ENCODE results near the gene MESP1.

The MESP1 gene

GRCh38 chr15:89761009-89761831, 10.2 kb upstream of the MESP1 start:
- in situ Hi-C loops (cut with MboI; ENCODE audit: low sequenced_read_pairs): loop anchor here (25.0 kb wide), 1 partner anchor 101 kb away; no protein-coding TSS in a partner anchor

GRCh38 chr15:89760303-89761008, 9.4 kb upstream of the MESP1 start:
- in situ Hi-C loops (cut with MboI; ENCODE audit: low sequenced_read_pairs): loop anchor here (25.0 kb wide), 1 partner anchor 102 kb away; no protein-coding TSS in a partner anchor

GRCh38 chr15:89759835-89760234, 8.8 kb upstream of the MESP1 start:
- in situ Hi-C loops (cut with MboI; ENCODE audit: low sequenced_read_pairs): loop anchor here (25.0 kb wide), 1 partner anchor 102 kb away; no protein-coding TSS in a partner anchor

DNA sequence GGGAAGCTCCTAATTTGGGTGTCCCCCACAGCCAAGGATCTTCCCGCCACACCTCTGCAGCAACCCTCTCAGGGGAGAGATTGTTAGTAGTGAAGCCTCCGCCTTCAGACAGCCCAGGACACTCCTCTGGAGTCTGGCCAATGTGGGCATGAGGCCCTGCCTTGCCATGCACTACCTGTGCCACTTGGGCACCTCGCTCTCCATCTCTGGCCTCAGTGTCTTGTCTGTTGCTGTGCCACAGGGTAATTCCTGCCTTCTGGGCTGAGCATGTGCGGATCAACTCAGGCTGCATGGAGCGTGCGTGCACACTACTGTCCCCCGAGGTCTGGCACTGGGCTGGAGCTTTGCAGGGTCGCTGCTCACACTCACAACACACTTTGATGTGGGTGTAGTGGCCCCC, 7.9 kb upstream of the MESP1 start:
- in situ Hi-C loops (cut with MboI; ENCODE audit: low sequenced_read_pairs): loop anchor here (25.0 kb wide), 1 partner anchor 103 kb away; no protein-coding TSS in a partner anchor

GRCh38 chr15:89758283-89758682, 7.2 kb upstream of the MESP1 start:
- in situ Hi-C loops (cut with MboI; ENCODE audit: low sequenced_read_pairs): loop anchor here (25.0 kb wide), 1 partner anchor 104 kb away; no protein-coding TSS in a partner anchor

GRCh38 chr15:89756897-89757296, 5.8 kb upstream of the MESP1 start:
- in situ Hi-C loops (cut with MboI; ENCODE audit: low sequenced_read_pairs): loop anchor here (25.0 kb wide), 1 partner anchor 105 kb away; no protein-coding TSS in a partner anchor

DNA sequence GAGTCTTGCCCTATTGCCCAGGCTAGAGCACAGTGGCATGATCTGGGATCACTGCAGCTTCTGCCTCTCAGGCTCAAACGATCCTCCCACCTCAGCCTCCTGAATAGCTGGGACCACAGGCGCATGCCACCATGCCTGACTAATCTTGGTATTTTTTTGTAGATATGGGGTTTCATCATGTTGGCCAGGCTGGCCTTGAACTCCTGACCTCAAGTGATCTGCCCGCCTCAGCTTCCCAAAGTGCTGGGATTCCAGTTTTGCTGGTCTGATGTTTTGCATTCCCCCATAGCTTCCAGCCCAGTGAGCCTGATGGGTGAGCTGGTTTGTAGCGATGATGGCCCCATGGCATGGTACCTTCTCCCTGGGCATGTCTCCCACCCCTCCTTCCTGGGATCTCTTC, 4.7 kb upstream of the MESP1 start:
- in situ Hi-C loops (cut with MboI; ENCODE audit: low sequenced_read_pairs): loop anchor here (25.0 kb wide), 1 partner anchor 107 kb away; no protein-coding TSS in a partner anchor

DNA sequence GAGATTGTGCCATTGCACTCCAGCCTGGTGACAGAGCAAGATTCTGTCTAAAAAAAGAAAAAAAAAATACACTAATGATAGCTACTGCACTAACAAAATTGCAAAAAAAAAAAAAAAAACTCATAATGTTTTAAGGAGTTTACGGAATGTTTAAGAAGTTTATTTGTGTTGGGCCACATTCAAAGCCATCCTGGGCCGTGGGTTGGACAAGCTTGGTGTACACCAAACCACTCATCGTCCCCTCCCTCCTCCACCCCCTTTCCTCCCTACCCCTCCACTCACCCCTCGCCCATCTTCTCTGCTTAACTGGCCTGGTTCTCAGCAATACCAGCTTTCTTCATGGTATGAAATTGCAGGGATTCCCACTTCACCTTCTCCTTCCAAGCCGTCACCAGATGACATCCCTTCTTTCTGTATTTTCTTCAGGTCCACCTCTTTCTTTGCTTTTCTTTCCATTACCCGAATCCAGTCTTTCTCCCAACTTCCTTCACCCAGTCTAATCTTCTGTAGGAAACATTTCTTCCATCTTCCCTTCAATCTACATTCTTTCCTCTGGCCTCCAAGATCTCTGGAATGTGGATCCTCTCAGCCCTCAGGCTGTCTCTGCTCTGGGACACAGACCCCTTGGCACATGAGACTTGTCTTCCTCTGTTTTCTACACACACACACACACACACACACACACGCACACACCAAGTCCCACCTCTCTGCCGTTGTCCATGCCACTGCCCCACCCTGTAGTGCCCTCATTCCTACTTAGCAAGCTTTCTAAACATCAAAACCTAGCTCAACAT, 3.5 kb upstream of the MESP1 start:
- in situ Hi-C loops (cut with MboI; ENCODE audit: low sequenced_read_pairs): loop anchor here (25.0 kb wide), 1 partner anchor 108 kb away; no protein-coding TSS in a partner anchor

GRCh38 chr15:89753855-89754254, 2.8 kb upstream of the MESP1 start:
- in situ Hi-C loops (cut with MboI; ENCODE audit: low sequenced_read_pairs): loop anchor here (25.0 kb wide), 1 partner anchor 108 kb away; no protein-coding TSS in a partner anchor

- in situ Hi-C loops (cut with MboI; ENCODE audit: low sequenced_read_pairs): loop anchor here (25.0 kb wide), 1 partner anchor 111 kb away; no protein-coding TSS in a partner anchor
These were observed 699 bp upstream of the MESP1 start for GRCh38 chr15:89751748-89752147.

DNA sequence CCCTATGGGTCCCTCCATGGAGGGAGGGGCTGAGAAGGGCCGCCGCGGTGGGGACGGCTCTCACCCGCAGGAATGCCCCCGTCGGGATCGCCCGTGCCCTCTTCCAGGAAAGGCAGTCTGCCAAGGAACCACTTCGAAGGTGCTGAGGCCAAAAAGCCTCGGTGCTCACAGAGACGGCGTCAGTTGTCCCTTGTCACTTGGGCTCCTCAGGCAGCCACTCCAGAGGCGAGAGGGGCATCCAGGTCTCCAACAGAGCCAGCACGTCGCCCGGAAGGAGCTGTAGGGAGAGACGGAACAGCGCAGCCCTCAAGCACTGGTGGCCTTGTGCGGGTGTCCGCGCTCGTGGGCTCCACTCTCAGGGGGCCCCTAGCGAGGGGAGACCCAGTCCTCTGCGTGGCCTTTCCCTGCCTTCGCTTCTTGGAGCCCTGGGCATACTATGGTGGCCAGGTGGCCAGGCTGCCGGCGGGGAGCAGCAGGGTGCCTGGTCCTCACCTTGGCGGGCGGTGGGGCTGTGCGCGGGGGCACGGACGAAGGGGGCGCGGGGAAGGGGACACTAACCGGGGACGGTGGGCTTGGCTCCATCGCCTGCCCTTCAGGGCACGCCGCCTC, 994 bp downstream of the MESP1 start:
- in situ Hi-C loops (cut with MboI; ENCODE audit: low sequenced_read_pairs): loop anchor here (25.0 kb wide), 1 partner anchor 112 kb away; no protein-coding TSS in a partner anchor

GRCh38 chr15:89749526-89749925, 1.5 kb downstream of the MESP1 start:
- in situ Hi-C loops (cut with MboI; ENCODE audit: low sequenced_read_pairs): no loop called here

DNA sequence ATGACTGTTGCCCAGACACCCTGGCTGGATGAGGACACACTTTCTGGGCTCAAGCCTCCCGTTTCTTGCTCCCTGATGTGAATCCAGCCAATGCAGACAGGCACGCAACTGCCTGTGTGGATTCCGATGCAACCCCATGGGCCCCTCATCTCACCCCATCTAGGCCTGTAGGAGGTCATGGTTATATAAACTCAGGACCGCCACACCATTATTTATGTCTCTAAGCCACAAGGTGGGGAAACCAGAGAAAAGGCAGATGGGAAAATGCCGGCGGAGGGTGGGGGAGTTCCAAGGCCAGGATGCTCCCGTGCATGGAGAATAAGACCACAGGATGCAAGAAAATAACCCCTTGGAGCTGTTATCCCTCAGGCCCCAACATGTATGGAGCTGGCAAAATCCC, 2.0 kb downstream of the MESP1 start:
- in situ Hi-C loops (cut with MboI; ENCODE audit: low sequenced_read_pairs): no loop called here

DNA sequence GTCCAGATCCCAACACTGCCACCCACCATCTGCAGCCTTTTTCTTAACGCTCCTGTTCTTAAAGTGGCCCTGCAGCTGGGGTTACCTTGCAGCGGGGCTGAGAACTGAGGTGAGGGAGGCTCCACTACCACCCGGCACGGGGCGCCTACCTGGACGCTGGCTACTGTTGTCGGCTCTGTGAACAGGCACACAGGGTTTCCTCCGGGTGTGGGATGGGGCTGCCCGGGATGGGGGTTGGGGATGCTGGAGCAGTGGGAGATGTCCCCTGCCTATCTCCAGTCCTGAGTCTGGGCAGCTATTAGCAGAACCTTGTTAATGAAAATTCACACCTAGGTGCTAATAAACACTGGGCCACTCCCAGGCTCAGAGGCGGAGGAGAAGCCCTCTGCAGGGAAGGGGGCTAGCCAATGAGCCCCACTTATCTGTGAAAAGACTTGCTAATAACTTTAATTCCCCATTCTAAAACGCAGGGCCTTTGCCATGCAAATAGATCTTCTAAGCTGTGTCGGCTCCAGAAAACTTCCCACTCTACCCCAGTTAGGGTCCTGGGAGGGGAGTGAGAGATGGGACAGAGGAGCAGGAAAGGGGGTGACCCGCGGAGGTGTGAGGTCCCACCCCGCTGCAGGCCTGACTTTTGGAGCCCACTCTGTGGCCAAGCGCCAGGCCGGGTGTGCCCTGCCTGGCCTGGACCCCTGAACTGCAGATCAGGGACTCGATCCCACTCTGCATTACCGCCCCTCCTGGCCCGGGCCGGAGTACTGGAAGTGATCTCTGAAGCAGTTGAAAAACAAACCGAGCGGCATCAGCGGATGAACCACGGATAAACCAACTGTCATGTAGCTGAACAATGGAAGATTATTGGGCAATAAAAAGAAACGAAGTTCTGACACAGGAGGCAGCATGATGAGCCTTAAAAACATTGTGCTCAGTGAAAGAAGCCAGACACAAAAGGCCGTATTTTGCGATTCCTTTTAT, 3.1 kb downstream of the MESP1 start:
- in situ Hi-C loops (cut with MboI; ENCODE audit: low sequenced_read_pairs): no loop called here

GRCh38 chr15:89746386-89746780, 4.7 kb downstream of the MESP1 start:
- in situ Hi-C loops (cut with MboI; ENCODE audit: low sequenced_read_pairs): no loop called here

GRCh38 chr15:89745768-89746167, 5.3 kb downstream of the MESP1 start:
- in situ Hi-C loops (cut with MboI; ENCODE audit: low sequenced_read_pairs): no loop called here

GRCh38 chr15:89745131-89745530, 5.9 kb downstream of the MESP1 start:
- in situ Hi-C loops (cut with MboI; ENCODE audit: low sequenced_read_pairs): no loop called here

DNA sequence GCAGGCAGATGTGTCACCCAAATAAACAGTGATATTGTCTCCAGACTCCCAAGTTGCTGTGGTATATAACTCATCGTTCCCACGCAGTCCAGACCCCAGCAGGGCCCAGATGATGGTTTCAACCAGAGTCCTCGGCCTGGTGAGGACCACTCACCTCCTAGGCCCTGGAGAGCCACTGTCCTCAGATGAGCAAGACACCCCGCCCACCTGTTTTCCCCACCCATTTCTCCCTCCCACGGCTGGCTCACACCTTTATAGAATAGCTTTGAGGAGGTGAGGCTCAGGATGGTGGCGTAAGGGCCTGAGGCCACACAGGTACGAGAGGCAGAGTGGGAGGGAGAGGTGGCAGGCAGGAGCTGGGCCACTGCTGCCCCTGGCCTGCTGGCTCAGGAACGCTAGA, 7.5 kb downstream of the MESP1 start:
- in situ Hi-C loops (cut with MboI; ENCODE audit: low sequenced_read_pairs): no loop called here

- in situ Hi-C loops (cut with MboI; ENCODE audit: low sequenced_read_pairs): no loop called here
These were observed 8.0 kb downstream of the MESP1 start for GRCh38 chr15:89743011-89743410.
